Natural killer cell (primary cell): ENCODE measurements around the gene AFMID. TPM values are rescaled to one million over a fixed set of nuclear protein-coding genes. Genes with fewer than 3 reads are reported as not detected.

Experiments used
- ATAC-seq, 3 donors: fragments of 150-1000 bp in 2 of 3; fragments of 200-7000 bp in 1 of 3; cut with Tn5 transposase; 1 replicate in 1 of 3; 2 replicates in 2 of 3; pipeline ENCODE4 v1.10.0; 2021; ENCODE audit warnings: mild to moderate bottlenecking in 2 of 3, moderate library complexity in 2 of 3
- DNase-seq, 2 donors: peaks; one replicate each; pipeline versions ENCODE4 v3.0.0 to v3.0.0-alpha.2; 2013 to 2021; ENCODE audit warnings: mixed read lengths in 1 of 2
- H3K27ac ChIP-seq: one replicate; pipeline ENCODE4 v1.5.1; 2013; ENCODE audit warnings: mild to moderate bottlenecking, low read length
- H3K27me3 ChIP-seq: one replicate; pipeline ENCODE4 v1.6.1; 2013; ENCODE audit warnings: low read length; ENCODE audit not compliant: control insufficient read depth, insufficient read depth
- H3K36me3 ChIP-seq: one replicate; pipeline ENCODE4 v1.6.1; 2013; ENCODE audit warnings: low read length; ENCODE audit not compliant: control insufficient read depth, insufficient read depth
- H3K4me1 ChIP-seq: one replicate; pipeline ENCODE4 v1.6.1; 2013; ENCODE audit warnings: low read length; ENCODE audit not compliant: control insufficient read depth, insufficient read depth
- H3K4me3 ChIP-seq: one replicate; pipeline ENCODE4 v1.5.1; 2013; ENCODE audit warnings: low read length
- H3K9me3 ChIP-seq: one replicate; pipeline ENCODE4 v1.6.1; 2013; ENCODE audit warnings: low read length; ENCODE audit not compliant: control insufficient read depth, insufficient read depth
- H3K27ac Mint-ChIP-seq, 2 donors: one replicate each; pipeline ENCODE4 v1.8.0; 2022; ENCODE audit warnings: mild to moderate bottlenecking in 2 of 2, mixed read lengths in 2 of 2, moderate library complexity in 1 of 2
- H3K27me3 Mint-ChIP-seq, 2 donors: one replicate each; pipeline ENCODE4 v1.8.0; 2022; ENCODE audit warnings: low read depth in 2 of 2, mixed read lengths in 2 of 2
- H3K36me3 Mint-ChIP-seq: one replicate; pipeline ENCODE4 v1.8.0; 2022; ENCODE audit warnings: mixed read lengths
- H3K4me1 Mint-ChIP-seq, 2 donors: one replicate each; pipeline ENCODE4 v1.8.0; 2022; ENCODE audit warnings: mixed read lengths in 2 of 2
- H3K4me3 Mint-ChIP-seq: one replicate; pipeline ENCODE4 v1.8.0; 2022; ENCODE audit warnings: mild to moderate bottlenecking, moderate library complexity, mixed read lengths
- H3K9me3 Mint-ChIP-seq, 2 donors: one replicate each; pipeline ENCODE4 v1.8.0; 2022; ENCODE audit warnings: mixed read lengths in 2 of 2
- CTCF ChIP-seq: fragments of 200-600 bp; IDR thresholded peaks from one replicate; pipeline ENCODE4 v1.8.0; 2022; ENCODE audit warnings: antibody characterized with exemption
- WGBS: methylation state at CpG from one replicate; pipeline ENCODE4 v1.1.7; 2013; ENCODE audit warnings: missing lambda C conversion rate; ENCODE audit not compliant: insufficient coverage; 5-methylcytosine and 5-hydroxymethylcytosine counted together
- intact Hi-C: fragments of 100-400 bp; cut with micrococcal nuclease; formaldehyde crosslinking; loops from one replicate; pipeline ENCODE4 v1.14.2; 2022
- total RNA-seq, 4 donors: library from RNA; stranded (reverse); fragments of 120-200 nt in 1 of 4; gene quantifications; one replicate each; pipeline versions ENCODE4 v1.2.3 to v1.2.4, GENCODE V29; 2013 to 2022

Gene AFMID
- total RNA-seq, 3 donors from 2014 or later (not counting 1 experiment from before 2014, with no cell fraction given), result 2.2 to 4.1 (median 2.3) TPM

- peak in 1 of 3 donors; percentile 59 for ATAC-seq
Measured at GRCh38 chr17:78159575-78160158, 27.5 kb upstream of the AFMID start.

GRCh38 chr17:78163881-78164747, 23.0 kb upstream of the AFMID start:
- Mint-ChIP-seq H3K4me1 (no peaks in the 10 kb centered on the region), H3K27ac (no peak overlapping the region), H3K9me3 (no peaks in the 10 kb centered on the region), H3K36me3 (no peaks in the 10 kb centered on the region), H3K4me3 (no peak overlapping the region), H3K27me3 (no peaks in the 10 kb centered on the region)
- TF ChIP-seq CTCF, result no peak
- DNase-seq, result no peak
- intact Hi-C loops, result no loop called here
- H3K36me3 ChIP-seq, result no peaks in the 10 kb centered on the region
- H3K4me3 ChIP-seq, result no peak overlapping the region
- no peak for ATAC-seq
- WGBS, result 69% methylated on average over 22 of the region's 22 CpGs
- peaks cover 10% of the 10 kb centered on the region for H3K4me1 ChIP-seq
- no peaks in the 10 kb centered on the region for H3K27me3 ChIP-seq
- no peaks in the 10 kb centered on the region for H3K9me3 ChIP-seq
- H3K27ac ChIP-seq, result no peak overlapping the region

More at GRCh38 chr17:78159575-78160158, 27.5 kb upstream of the AFMID start:
- DNase-seq, result no peak
- Mint-ChIP-seq H3K27me3 (no peaks in the 10 kb centered on the region), H3K4me1 (no peaks in the 10 kb centered on the region), H3K9me3 (no peaks in the 10 kb centered on the region), H3K27ac (no peak overlapping the region), H3K36me3 (no peaks in the 10 kb centered on the region), H3K4me3 (no peak overlapping the region)
- no peak for TF ChIP-seq CTCF
- H3K36me3 ChIP-seq, result no peaks in the 10 kb centered on the region
- H3K27ac ChIP-seq, result no peak overlapping the region
- 70% methylated on average over 10 of the region's 10 CpGs for WGBS
- H3K4me3 ChIP-seq, result no peak overlapping the region
- intact Hi-C loops, result no loop called here
- no peaks in the 10 kb centered on the region for H3K9me3 ChIP-seq
- no peaks in the 10 kb centered on the region for H3K27me3 ChIP-seq
- no peaks in the 10 kb centered on the region for H3K4me1 ChIP-seq

- ATAC-seq, result no peak
- Histone ChIP-seq H3K4me3 (no peak overlapping the region), H3K4me1 (peaks cover 18% of the 10 kb centered on the region), H3K9me3 (no peaks in the 10 kb centered on the region), H3K27ac (no peak overlapping the region), H3K36me3 (no peaks in the 10 kb centered on the region), H3K27me3 (no peaks in the 10 kb centered on the region)
- intact Hi-C loops, result no loop called here
- Mint-ChIP-seq H3K27me3 (no peaks in the 10 kb centered on the region), H3K4me1 (peaks cover 0 to 7% of the 10 kb centered on the region in 2 donors), H3K9me3 (no peaks in the 10 kb centered on the region), H3K36me3 (no peaks in the 10 kb centered on the region), H3K4me3 (no peak overlapping the region), H3K27ac (no peak overlapping the region)
- 89% methylated on average over 16 of the region's 16 CpGs for WGBS
- no peak for DNase-seq
- TF ChIP-seq CTCF, result no peak
Measured at GRCh38 chr17:78164748-78165607, 22.2 kb upstream of the AFMID start.
